Parathyroid adenoma (tissue), 2 donors: ENCODE data around the gene DUOXA1.
"Not testable (repeated sequence)": the region's sequence is repeated elsewhere in the genome, so short reads cannot be mapped to it uniquely, and the experiment has no call there.

Experiments
- H2AFZ ChIP-seq: fragments of 300-600 bp; sonication (generic); one replicate; pipeline ENCODE4 v1.7.0; 2017; ENCODE audit warnings: antibody characterized with exemption, mild to moderate bottlenecking
- H3K27ac ChIP-seq: fragments of 300-600 bp; sonication (generic); one replicate; pipeline ENCODE4 v1.7.0; 2017
- H3K27me3 ChIP-seq: fragments of 300-600 bp; sonication (generic); one replicate; pipeline ENCODE4 v1.7.0; 2017; ENCODE audit warnings: low read length; ENCODE audit not compliant: control insufficient read depth, insufficient read depth
- H3K36me3 ChIP-seq: fragments of 300-600 bp; sonication (generic); one replicate; pipeline ENCODE4 v1.7.0; 2017; ENCODE audit warnings: low read length; ENCODE audit not compliant: control insufficient read depth, insufficient read depth
- H3K4me1 ChIP-seq: fragments of 300-600 bp; sonication (generic); one replicate; pipeline ENCODE4 v1.7.0; 2017; ENCODE audit warnings: control low read depth
- H3K4me2 ChIP-seq: fragments of 300-600 bp; sonication (generic); one replicate; pipeline ENCODE4 v1.7.0; 2017; ENCODE audit warnings: low read length
- H3K4me3 ChIP-seq: fragments of 300-600 bp; sonication (generic); one replicate; pipeline ENCODE4 v1.7.0; 2017; ENCODE audit warnings: low read depth, low read length
- H3K79me2 ChIP-seq: fragments of 300-600 bp; sonication (generic); one replicate; pipeline ENCODE4 v1.7.0; 2017; ENCODE audit warnings: control low read depth
- H3K9ac ChIP-seq: fragments of 300-600 bp; sonication (generic); one replicate; pipeline ENCODE4 v1.7.0; 2017; ENCODE audit warnings: mild to moderate bottlenecking
- H3K9me3 ChIP-seq: fragments of 300-600 bp; sonication (generic); one replicate; pipeline ENCODE4 v1.7.0; 2017; ENCODE audit warnings: low read length; ENCODE audit not compliant: control insufficient read depth
- CTCF ChIP-seq: fragments of 300-600 bp; sonication (generic); IDR thresholded peaks from one replicate; pipeline ENCODE4 v1.7.0; 2017; ENCODE audit warnings: antibody characterized with exemption, mild to moderate bottlenecking
- donor health status: primary hyperparathyroidism.

The DUOXA1 gene

GRCh38 chr15:45105586-45105985, 24.1 kb downstream of the DUOXA1 start:
- Histone ChIP-seq H3K27me3 (no peaks in the 10 kb centered on the region), H3K4me2 (no peak overlapping the region), H3K79me2 (no peaks in the 10 kb centered on the region)

GRCh38 chr15:45104170-45104569, 25.5 kb downstream of the DUOXA1 start:
- not testable (repeated sequence) for H3K79me2 ChIP-seq, H2AFZ ChIP-seq, H3K9ac ChIP-seq, H3K4me3 ChIP-seq, H3K4me1 ChIP-seq, H3K36me3 ChIP-seq, H3K4me2 ChIP-seq, H3K9me3 ChIP-seq, H3K27me3 ChIP-seq, H3K27ac ChIP-seq

More at GRCh38 chr15:45105586-45105985, 24.1 kb downstream of the DUOXA1 start:
- H2AFZ ChIP-seq: no peak overlapping the region
- no peaks in the 10 kb centered on the region for H3K4me1 ChIP-seq
- H3K9me3 ChIP-seq: no peaks in the 10 kb centered on the region
- no peak overlapping the region for H3K4me3 ChIP-seq
- no peak for TF ChIP-seq CTCF
- no peak overlapping the region for H3K9ac ChIP-seq
- no peak overlapping the region for H3K27ac ChIP-seq
- no peaks in the 10 kb centered on the region for H3K36me3 ChIP-seq

- no peaks in the 10 kb centered on the region for H3K9me3 ChIP-seq
- TF ChIP-seq CTCF: no peak
- H3K4me2 ChIP-seq: no peak overlapping the region
- H3K4me3 ChIP-seq: no peak overlapping the region
- no peaks in the 10 kb centered on the region for H3K4me1 ChIP-seq
- H3K36me3 ChIP-seq: no peaks in the 10 kb centered on the region
- H3K9ac ChIP-seq: no peak overlapping the region
- no peak overlapping the region for H3K27ac ChIP-seq
- no peaks in the 10 kb centered on the region for H3K27me3 ChIP-seq
- H3K79me2 ChIP-seq: no peaks in the 10 kb centered on the region
- no peak overlapping the region for H2AFZ ChIP-seq
Measured at GRCh38 chr15:45102226-45102625, 27.5 kb downstream of the DUOXA1 start.

- Histone ChIP-seq H3K4me2 (no peak overlapping the region), H2AFZ (no peak overlapping the region), H3K4me1 (no peaks in the 10 kb centered on the region), H3K9me3 (no peaks in the 10 kb centered on the region), H3K79me2 (no peaks in the 10 kb centered on the region), H3K27ac (no peak overlapping the region), H3K36me3 (no peaks in the 10 kb centered on the region), H3K27me3 (no peaks in the 10 kb centered on the region), H3K4me3 (no peak overlapping the region), H3K9ac (no peak overlapping the region)
- no peak for TF ChIP-seq CTCF
Measured at GRCh38 chr15:45101749-45102148, 27.9 kb downstream of the DUOXA1 start.

- Histone ChIP-seq H3K4me2 (no peak overlapping the region), H3K9ac (no peak overlapping the region), H3K4me1 (no peaks in the 10 kb centered on the region), H2AFZ (no peak overlapping the region), H3K27ac (no peak overlapping the region), H3K79me2 (no peaks in the 10 kb centered on the region), H3K4me3 (no peak overlapping the region), H3K36me3 (no peaks in the 10 kb centered on the region), H3K9me3 (no peaks in the 10 kb centered on the region), H3K27me3 (no peaks in the 10 kb centered on the region)
- TF ChIP-seq CTCF: no peak
Measured at GRCh38 chr15:45100884-45101625, 28.6 kb downstream of the DUOXA1 start.
